ENCODE data around the gene RHBDD1. TPM values are rescaled to one million over a fixed set of nuclear protein-coding genes. Genes with fewer than 3 reads are reported as not detected.

The RHBDD1 gene
- total and polyA plus RNA-seq, 5 donors: 9.3 to 47.3 (median 40.9) TPM

GRCh38 chr2:226873051-226873620, 37.3 kb downstream of the RHBDD1 start:
- intact Hi-C loops (cut with DNase I): no loop called here
- Histone ChIP-seq H3K9me3 (ENCODE audit: control insufficient read depth, low read length) (no peaks in the 10 kb centered on the region), H3K4me1 (ENCODE audit: control insufficient read depth, insufficient read depth, low read length) (no peaks in the 10 kb centered on the region), H3K27me3 (ENCODE audit: control insufficient read depth, insufficient read depth) (no peaks in the 10 kb centered on the region), H3K27ac (ENCODE audit: low read length) (no peak overlapping the region), H3K4me3 (ENCODE audit: low read length) (no peak overlapping the region)
- ATAC-seq: no peak
- DNase-seq: no peak
- 75% methylated on average over 2 of the region's 2 CpGs for WGBS

- intact Hi-C loops (cut with DNase I): no loop called here
- H3K27me3 ChIP-seq (ENCODE audit: control insufficient read depth, insufficient read depth): no peaks in the 10 kb centered on the region
- no peak overlapping the region for H3K4me3 ChIP-seq (ENCODE audit: low read length)
- 94% methylated on average over 1 of the region's 1 CpG for WGBS
- H3K27ac ChIP-seq (ENCODE audit: low read length): no peak overlapping the region
- no peaks in the 10 kb centered on the region for H3K4me1 ChIP-seq (ENCODE audit: control insufficient read depth, insufficient read depth, low read length)
- ATAC-seq: no peak
- no peaks in the 10 kb centered on the region for H3K9me3 ChIP-seq (ENCODE audit: control insufficient read depth, low read length)
- DNase-seq: no peak
Measured at GRCh38 chr2:226873826-226874225, 38.0 kb downstream of the RHBDD1 start.

GRCh38 chr2:226874749-226875148, 38.9 kb downstream of the RHBDD1 start:
- Histone ChIP-seq H3K4me3 (ENCODE audit: low read length) (no peak overlapping the region), H3K4me1 (ENCODE audit: control insufficient read depth, insufficient read depth, low read length) (no peaks in the 10 kb centered on the region), H3K27me3 (ENCODE audit: control insufficient read depth, insufficient read depth) (no peaks in the 10 kb centered on the region), H3K9me3 (ENCODE audit: control insufficient read depth, low read length) (no peaks in the 10 kb centered on the region), H3K27ac (ENCODE audit: low read length) (no peak overlapping the region)
- DNase-seq (no peak), ATAC-seq (no peak)
- intact Hi-C loops (cut with DNase I): no loop called here
- whole genome bisulfite sequencing: 85% methylated on average over 3 of the region's 3 CpGs

GRCh38 chr2:226875438-226876225, 39.8 kb downstream of the RHBDD1 start:
- intact Hi-C loops (cut with DNase I): no loop called here
- Histone ChIP-seq H3K9me3 (ENCODE audit: control insufficient read depth, low read length) (no peaks in the 10 kb centered on the region), H3K27ac (ENCODE audit: low read length) (no peak overlapping the region), H3K4me3 (ENCODE audit: low read length) (no peak overlapping the region), H3K4me1 (ENCODE audit: control insufficient read depth, insufficient read depth, low read length) (no peaks in the 10 kb centered on the region), H3K27me3 (ENCODE audit: control insufficient read depth, insufficient read depth) (no peaks in the 10 kb centered on the region)
- WGBS: 94% methylated on average over 5 of the region's 5 CpGs
- ATAC-seq (no peak), DNase-seq (no peak)

GRCh38 chr2:226877491-226877890, 41.6 kb downstream of the RHBDD1 start:
- H3K4me1 ChIP-seq (ENCODE audit: control insufficient read depth, insufficient read depth, low read length): no peaks in the 10 kb centered on the region
- no peak overlapping the region for H3K4me3 ChIP-seq (ENCODE audit: low read length)
- WGBS: 92% methylated on average over 3 of the region's 3 CpGs
- no peaks in the 10 kb centered on the region for H3K27me3 ChIP-seq (ENCODE audit: control insufficient read depth, insufficient read depth)
- no peak for DNase-seq
- no peak overlapping the region for H3K27ac ChIP-seq (ENCODE audit: low read length)
- no peaks in the 10 kb centered on the region for H3K9me3 ChIP-seq (ENCODE audit: control insufficient read depth, low read length)
- intact Hi-C loops (cut with DNase I): no loop called here
- no peak for ATAC-seq

- H3K4me3 ChIP-seq (ENCODE audit: low read length): no peak overlapping the region
- no peak for ATAC-seq
- H3K4me1 ChIP-seq (ENCODE audit: control insufficient read depth, insufficient read depth, low read length): no peaks in the 10 kb centered on the region
- no peaks in the 10 kb centered on the region for H3K9me3 ChIP-seq (ENCODE audit: control insufficient read depth, low read length)
- intact Hi-C loops (cut with DNase I): no loop called here
- DNase-seq: no peak
- WGBS: 95% methylated on average over 2 of the region's 2 CpGs
- H3K27me3 ChIP-seq (ENCODE audit: control insufficient read depth, insufficient read depth): no peaks in the 10 kb centered on the region
- H3K27ac ChIP-seq (ENCODE audit: low read length): no peak overlapping the region
Measured at GRCh38 chr2:226881287-226881686, 45.4 kb downstream of the RHBDD1 start.

- Histone ChIP-seq H3K27me3 (ENCODE audit: control insufficient read depth, insufficient read depth) (no peaks in the 10 kb centered on the region), H3K4me1 (ENCODE audit: control insufficient read depth, insufficient read depth, low read length) (no peaks in the 10 kb centered on the region), H3K4me3 (ENCODE audit: low read length) (no peak overlapping the region), H3K9me3 (ENCODE audit: control insufficient read depth, low read length) (no peaks in the 10 kb centered on the region), H3K27ac (ENCODE audit: low read length) (no peak overlapping the region)
- DNase-seq (no peak), ATAC-seq (no peak)
- intact Hi-C loops (cut with DNase I): no loop called here
- 97% methylated on average over 4 of the region's 4 CpGs for WGBS
Measured at GRCh38 chr2:226882606-226883005, 46.8 kb downstream of the RHBDD1 start.

- Histone ChIP-seq H3K4me3 (ENCODE audit: low read length) (no peak overlapping the region), H3K27me3 (ENCODE audit: control insufficient read depth, insufficient read depth) (no peaks in the 10 kb centered on the region), H3K4me1 (ENCODE audit: control insufficient read depth, insufficient read depth, low read length) (no peaks in the 10 kb centered on the region), H3K27ac (ENCODE audit: low read length) (no peak overlapping the region), H3K9me3 (ENCODE audit: control insufficient read depth, low read length) (no peaks in the 10 kb centered on the region)
- ATAC-seq (no peak), DNase-seq (no peak)
- intact Hi-C loops (cut with DNase I): no loop called here
- 95% methylated on average over 4 of the region's 4 CpGs for WGBS
Measured at GRCh38 chr2:226883296-226883795, 47.5 kb downstream of the RHBDD1 start.

GRCh38 chr2:226884166-226884565, 48.3 kb downstream of the RHBDD1 start:
- DNase-seq (no peak), ATAC-seq (no peak)
- Histone ChIP-seq H3K27ac (ENCODE audit: low read length) (no peak overlapping the region), H3K4me3 (ENCODE audit: low read length) (no peak overlapping the region), H3K4me1 (ENCODE audit: control insufficient read depth, insufficient read depth, low read length) (no peaks in the 10 kb centered on the region), H3K9me3 (ENCODE audit: control insufficient read depth, low read length) (no peaks in the 10 kb centered on the region), H3K27me3 (ENCODE audit: control insufficient read depth, insufficient read depth) (no peaks in the 10 kb centered on the region)
- intact Hi-C loops (cut with DNase I): no loop called here

- DNase-seq: no peak
- Histone ChIP-seq H3K4me3 (ENCODE audit: low read length) (no peak overlapping the region), H3K27me3 (ENCODE audit: control insufficient read depth, insufficient read depth) (no peaks in the 10 kb centered on the region), H3K4me1 (ENCODE audit: control insufficient read depth, insufficient read depth, low read length) (no peaks in the 10 kb centered on the region), H3K9me3 (ENCODE audit: control insufficient read depth, low read length) (no peaks in the 10 kb centered on the region), H3K27ac (ENCODE audit: low read length) (no peak overlapping the region)
- no peak for ATAC-seq
- 88% methylated on average over 8 of the region's 8 CpGs for WGBS
- intact Hi-C loops (cut with DNase I): no loop called here
Measured at GRCh38 chr2:226885769-226886435, 50.0 kb downstream of the RHBDD1 start.

- ATAC-seq: no peak
- DNase-seq: no peak
- no peaks in the 10 kb centered on the region for H3K27me3 ChIP-seq (ENCODE audit: control insufficient read depth, insufficient read depth)
- H3K4me3 ChIP-seq (ENCODE audit: low read length): no peak overlapping the region
- H3K4me1 ChIP-seq (ENCODE audit: control insufficient read depth, insufficient read depth, low read length): no peaks in the 10 kb centered on the region
- intact Hi-C loops (cut with DNase I): no loop called here
- H3K9me3 ChIP-seq (ENCODE audit: control insufficient read depth, low read length): no peaks in the 10 kb centered on the region
- H3K27ac ChIP-seq (ENCODE audit: low read length): no peak overlapping the region
- 82% methylated on average over 6 of the region's 6 CpGs for WGBS
Measured at GRCh38 chr2:226887940-226888339, 52.1 kb downstream of the RHBDD1 start.
